ENCODE data around the gene EEF1A2.

- TF ChIP-seq RXRA (IDR thresholded peaks at IDR 0.05) (no peak), GABPA (IDR thresholded peaks at IDR 0.05 in 1 of 2, conservative IDR thresholded peaks at IDR 0.05 in 1 of 2) (no peak), RAD21 (IDR thresholded peaks at IDR 0.05) (no peak), ATF3 (IDR thresholded peaks at IDR 0.05) (no peak), CTCF (IDR thresholded peaks at IDR 0.05; ENCODE audit: low read depth, low read length, missing input control) (no peak), YY1 (IDR thresholded peaks at IDR 0.05) (no peak), TAF1 (conservative IDR thresholded peaks at IDR 0.05) (no peak), MAX (IDR thresholded peaks at IDR 0.05) (no peak)
These were observed 26.0 kb downstream of the EEF1A2 start for GRCh38 chr20:63472862-63473390.
